ENCODE results near the gene OR6Q1. TPM values are rescaled to one million over a fixed set of nuclear protein-coding genes. Genes with fewer than 3 reads are reported as not detected.

OR6Q1 gene
- total RNA-seq (2011; cell fraction: chromatin; rRNA removed; ENCODE audit: low replicate concordance), result not detected in 2 replicates
- not detected in 2 replicates for total RNA-seq (2011; cell fraction: nucleolus; rRNA removed)
- total RNA-seq (2011; cell fraction: nucleoplasm; rRNA removed), result not detected in 2 replicates
- total RNA-seq (2014; rRNA removed), result not detected in 2 replicates
- total RNA-seq (2014; rRNA removed; fragmentation: Illumina TruSeq; extraction: Trizol), result not detected in 2 replicates
- total RNA-seq (2015; rRNA removed; fragmentation: Illumina TruSeq; extraction: Trizol), result not detected in 2 replicates
- not detected in 2 replicates for total RNA-seq (2021)
- polyA plus RNA-seq (2011; rRNA removed), result not detected in 2 replicates
- not detected in 2 replicates for polyA plus RNA-seq (2011; cell fraction: cytosol; rRNA removed)
- not detected in 2 replicates for polyA plus RNA-seq (2011; cell fraction: nucleus; rRNA removed)
- not detected in 2 replicates for polyA plus RNA-seq (2012)
- not detected in 2 replicates for polyA plus RNA-seq (2014; fragmentation: Illumina TruSeq; extraction: Trizol)
- not detected for polyA plus RNA-seq (2014; fragmentation: Nextera tagmentation; extraction: Ambion mirVana)
- not detected in 2 replicates for polyA plus RNA-seq (2014; rRNA removed)
- polyA minus RNA-seq (2011; rRNA and poly(A)+ RNA removed), result not detected in 2 replicates
- polyA minus RNA-seq (2011; cell fraction: cytosol; rRNA and poly(A)+ RNA removed), result not detected in 2 replicates
- polyA minus RNA-seq (2011; cell fraction: nucleus; rRNA and poly(A)+ RNA removed), result not detected in 2 replicates
- not detected for Bru-seq, nascent RNA
- not detected for BruChase-seq, experiment 1, labeled RNA remaining after a 2-hour chase
- not detected for BruChase-seq, experiment 2, labeled RNA remaining after a 6-hour chase
- long read RNA-seq, experiment 1, result 0 reads
- long read RNA-seq, experiment 2, result 0 reads
- long read RNA-seq, experiment 3, result 0 reads

- Histone ChIP-seq H3K4me3 (no peak within 1 kb of the TSS), H3K79me2 (ENCODE audit: control insufficient read depth, insufficient read depth, low read length) (no peaks in the 10 kb centered on the region), H3K9me3 (replicated peaks; ENCODE audit: control insufficient read depth, insufficient read depth, low read depth, low read length) (no peaks in the 10 kb centered on the region), H4K20me1 (replicated peaks; ENCODE audit: control insufficient read depth, insufficient read depth, low read length) (no peaks in the 10 kb centered on the region), H3K9ac (ENCODE audit: insufficient read depth in 1 of 2, low read depth in 2 of 2, low read length in 2 of 2) (no peak within 1 kb of the TSS), H3K27me3 (ENCODE audit: control insufficient read depth in 2 of 2, insufficient read depth in 2 of 2, low read length in 2 of 2) (peaks cover 1 to 4% of the 10 kb centered on the region in 2 experiments; a peak in 3 of 5 replicates), H3K36me3 (ENCODE audit: control insufficient read depth, insufficient read depth, low read length) (no peaks in the 10 kb centered on the region), H3K27ac (ENCODE audit: extremely low read depth, low read depth, low read length) (no peak within 1 kb of the TSS), H3K4me2 (ENCODE audit: insufficient read depth, low read length) (no peak within 1 kb of the TSS), H3K9me1 (ENCODE audit: control insufficient read depth, insufficient read depth, low read length) (no peaks in the 10 kb centered on the region), H2AFZ (ENCODE audit: low read depth, low read length) (no peak within 1 kb of the TSS), H3K4me1 (replicated peaks in 1 of 2; ENCODE audit: control insufficient read depth in 2 of 2, insufficient read depth in 2 of 2, low read length in 2 of 2) (no peaks in the 10 kb centered on the region)
- in situ Hi-C loops (cut with MboI) (no loop called here), intact Hi-C loops (cut with micrococcal nuclease) (no loop called here)
- ChIA-PET CTCF (ENCODE audit: low intra/inter-chr PET ratio) (no interaction called here), POLR2A (interaction anchor here (1.1 kb wide), 1 partner anchor 15 kb away, joined by 3 read pairs; no protein-coding TSS in a partner anchor)
- FAIRE-seq (no peak), DNase-seq (ENCODE audit: extremely low read depth in 1 of 4, low spot score in 3 of 4) (no peak), ATAC-seq (no peak)
- BruUV-seq (replicated peaks), result no TSS peak
- TF ChIP-seq ASH1L (IDR thresholded peaks at IDR 0.05; ENCODE audit: borderline replicate concordance, low read depth, partially characterized antibody) (no peak), ZNF280B (CRISPR knock-in tag; IDR thresholded peaks at IDR 0.05) (no peak), SAFB2 (IDR thresholded peaks at IDR 0.05; ENCODE audit: borderline replicate concordance, low read depth, low read length, severe bottlenecking) (no peak), RCOR1 (IDR thresholded peaks at IDR 0.05; ENCODE audit: borderline replicate concordance in 1 of 2, low read depth in 2 of 2, low read length in 2 of 2) (no peak), PRDM10 (IDR thresholded peaks at IDR 0.05; ENCODE audit: partially characterized antibody) (no peak), ZNF830 (CRISPR knock-in tag; IDR thresholded peaks at IDR 0.05) (no peak), STAT5B (CRISPR knock-in tag; IDR thresholded peaks at IDR 0.05) (no peak), ZFX (CRISPR knock-in tag; IDR thresholded peaks at IDR 0.05) (no peak), ZBTB43 (CRISPR knock-in tag; IDR thresholded peaks at IDR 0.05) (no peak), RBM25 (IDR thresholded peaks at IDR 0.05; ENCODE audit: low read depth, low read length, severe bottlenecking) (no peak), CHD4 (IDR thresholded peaks at IDR 0.05; ENCODE audit: insufficient read depth, insufficient replicate concordance, low read depth, low read length, poor library complexity, severe bottlenecking) (no peak), POLR2A (conservative IDR thresholded peaks at IDR 0.05) (no peak), ARHGAP35 (IDR thresholded peaks at IDR 0.05; ENCODE audit: partially characterized antibody) (no peak), RHOXF2B (CRISPR knock-in tag; conservative IDR thresholded peaks at IDR 0.05) (no peak)
Observed at GRCh38 chr11:58030653-58031052, at the start of gene OR6Q1. TSS of gene OR6Q1 (plus strand) at chr11:58030953. CDS start at chr11:58030953, 0 bp downstream.

Data from K562 (cell line).